Astrocyte (in vitro differentiated cells and primary cell): ENCODE results near the gene DLST. TPM values are rescaled to one million over a fixed set of nuclear protein-coding genes. Genes with fewer than 3 reads are reported as not detected.

Experiments used
- DNase-seq: peaks from one replicate; pipeline ENCODE4 v3.0.0-alpha.2; 2010; ENCODE audit warnings: low read depth
- FAIRE-seq: peaks from 2 replicates; lab custom pipeline; 2011; peaks lifted over from hg19 to GRCh38; lab: Jason Lieb, UNC
- H2AFZ ChIP-seq: 2 replicates; pipeline ENCODE4 v1.6.0; 2012; ENCODE audit warnings: low read depth, low read length, inconsistent platforms
- H3K27ac ChIP-seq: 2 replicates; pipeline ENCODE4 v1.5.1; 2011; ENCODE audit warnings: low read depth, low read length, inconsistent platforms
- H3K27me3 ChIP-seq: 2 replicates; pipeline ENCODE4 v1.6.0; 2011; ENCODE audit warnings: low read length, inconsistent platforms; ENCODE audit not compliant: insufficient read depth
- H3K36me3 ChIP-seq: 2 replicates; pipeline ENCODE4 v1.5.1; 2011; ENCODE audit warnings: low read length, inconsistent platforms; ENCODE audit not compliant: insufficient read depth
- H3K4me1 ChIP-seq: 2 replicates; pipeline ENCODE4 v1.5.1; 2011; ENCODE audit warnings: low read length, inconsistent platforms; ENCODE audit not compliant: insufficient read depth
- H3K4me2 ChIP-seq: 2 replicates; pipeline ENCODE4 v1.6.0; 2012; ENCODE audit warnings: low read length, inconsistent platforms
- H3K4me3 ChIP-seq: 2 replicates; pipeline ENCODE4 v1.5.1; 2011; ENCODE audit warnings: low read depth, mild to moderate bottlenecking, low read length, inconsistent platforms; ENCODE audit not compliant: insufficient read depth
- H3K79me2 ChIP-seq: 2 replicates; pipeline ENCODE4 v1.6.0; 2012; ENCODE audit warnings: mild to moderate bottlenecking, low read length, inconsistent platforms; ENCODE audit not compliant: insufficient read depth
- H3K9ac ChIP-seq: 2 replicates; pipeline ENCODE4 v1.6.0; 2012; ENCODE audit warnings: mild to moderate bottlenecking, low read length, inconsistent platforms
- H3K9me3 ChIP-seq: 2 replicates; pipeline ENCODE4 v1.5.1; 2012; ENCODE audit warnings: low read depth, mild to moderate bottlenecking, low read length, inconsistent platforms; ENCODE audit not compliant: insufficient read depth
- H4K20me1 ChIP-seq: 2 replicates; pipeline ENCODE4 v1.6.0; 2012; ENCODE audit warnings: low read length, inconsistent platforms; ENCODE audit not compliant: insufficient read depth
- H3K27ac Mint-ChIP-seq: one replicate; pipeline ENCODE4 v1.8.0; 2021; ENCODE audit warnings: mild to moderate bottlenecking, mixed read lengths; ENCODE audit not compliant: unreplicated experiment
- H3K27me3 Mint-ChIP-seq: one replicate; pipeline ENCODE4 v1.8.0; 2021; ENCODE audit warnings: low read depth, mixed read lengths; ENCODE audit not compliant: unreplicated experiment
- H3K36me3 Mint-ChIP-seq: one replicate; pipeline ENCODE4 v1.8.0; 2021; ENCODE audit warnings: low read depth, mixed read lengths; ENCODE audit not compliant: unreplicated experiment
- H3K4me1 Mint-ChIP-seq: one replicate; pipeline ENCODE4 v1.8.0; 2021; ENCODE audit warnings: low read depth, mixed read lengths; ENCODE audit not compliant: unreplicated experiment
- H3K4me3 Mint-ChIP-seq: one replicate; pipeline ENCODE4 v1.8.0; 2021; ENCODE audit warnings: mild to moderate bottlenecking, moderate library complexity, mixed read lengths; ENCODE audit not compliant: unreplicated experiment
- H3K9me3 Mint-ChIP-seq: one replicate; pipeline ENCODE4 v1.8.0; 2021; ENCODE audit warnings: mild to moderate bottlenecking, mixed read lengths; ENCODE audit not compliant: unreplicated experiment
- EZH2 ChIP-seq: IDR thresholded peaks from 2 replicates; pipeline ENCODE4 v1.6.1; 2012; ENCODE audit warnings: mild to moderate bottlenecking, low read length, inconsistent platforms; ENCODE audit not compliant: insufficient read depth
- total RNA-seq: library from RNA; stranded (reverse); gene quantifications from 2 replicates; pipeline ENCODE4 v1.2.1, GENCODE V29; 2021
- TF ChIP-seq, protein P1 (sequence below): IDR thresholded peaks from 2 replicates; pipeline ENCODE4 v1.5.1; 2011; ENCODE audit warnings: low read depth, mild to moderate bottlenecking, inconsistent platforms, low read length, moderate library complexity; ENCODE audit not compliant: insufficient read depth

The DLST gene
- total RNA-seq, 1 donor from 2014 or later = 90.6 TPM

DNA sequence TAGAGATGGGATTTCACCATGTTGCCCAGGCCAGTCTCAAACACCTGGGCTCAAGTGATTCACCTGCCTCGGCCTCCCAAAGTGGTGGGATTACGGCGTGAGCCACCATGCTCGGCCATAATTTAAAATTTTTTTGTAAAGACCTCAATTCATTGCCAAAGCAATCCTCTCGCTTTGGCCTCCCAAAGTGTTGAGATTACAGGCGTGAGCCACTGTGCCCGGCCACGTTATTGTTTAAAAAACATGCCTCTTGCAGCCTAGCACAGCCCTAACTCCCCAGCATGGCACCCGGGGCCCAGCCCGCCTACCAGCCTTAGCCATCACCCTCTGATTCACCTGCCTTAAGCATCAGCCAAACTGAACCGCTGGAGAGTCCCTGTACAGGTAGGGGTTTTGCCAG, 54.4 kb downstream of the DLST start:
- Histone ChIP-seq H4K20me1 (no peaks in the 10 kb centered on the region), H3K36me3 (no peaks in the 10 kb centered on the region), H3K4me1 (peaks cover 15% of the 10 kb centered on the region), H3K4me3 (no peak overlapping the region), H3K79me2 (no peaks in the 10 kb centered on the region), H3K4me2 (no peak overlapping the region), H3K27me3 (peaks cover 3% of the 10 kb centered on the region), H2AFZ (no peak overlapping the region), H3K27ac (no peak overlapping the region), H3K9me3 (no peaks in the 10 kb centered on the region), H3K9ac (no peak overlapping the region)
- Mint-ChIP-seq H3K4me1 (peaks cover 14% of the 10 kb centered on the region), H3K27ac (no peak overlapping the region), H3K36me3 (no peaks in the 10 kb centered on the region), H3K9me3 (no peaks in the 10 kb centered on the region), H3K4me3 (no peak overlapping the region), H3K27me3 (no peaks in the 10 kb centered on the region)
- FAIRE-seq (no peak), DNase-seq (no peak)
- TF ChIP-seq, protein P1, sequence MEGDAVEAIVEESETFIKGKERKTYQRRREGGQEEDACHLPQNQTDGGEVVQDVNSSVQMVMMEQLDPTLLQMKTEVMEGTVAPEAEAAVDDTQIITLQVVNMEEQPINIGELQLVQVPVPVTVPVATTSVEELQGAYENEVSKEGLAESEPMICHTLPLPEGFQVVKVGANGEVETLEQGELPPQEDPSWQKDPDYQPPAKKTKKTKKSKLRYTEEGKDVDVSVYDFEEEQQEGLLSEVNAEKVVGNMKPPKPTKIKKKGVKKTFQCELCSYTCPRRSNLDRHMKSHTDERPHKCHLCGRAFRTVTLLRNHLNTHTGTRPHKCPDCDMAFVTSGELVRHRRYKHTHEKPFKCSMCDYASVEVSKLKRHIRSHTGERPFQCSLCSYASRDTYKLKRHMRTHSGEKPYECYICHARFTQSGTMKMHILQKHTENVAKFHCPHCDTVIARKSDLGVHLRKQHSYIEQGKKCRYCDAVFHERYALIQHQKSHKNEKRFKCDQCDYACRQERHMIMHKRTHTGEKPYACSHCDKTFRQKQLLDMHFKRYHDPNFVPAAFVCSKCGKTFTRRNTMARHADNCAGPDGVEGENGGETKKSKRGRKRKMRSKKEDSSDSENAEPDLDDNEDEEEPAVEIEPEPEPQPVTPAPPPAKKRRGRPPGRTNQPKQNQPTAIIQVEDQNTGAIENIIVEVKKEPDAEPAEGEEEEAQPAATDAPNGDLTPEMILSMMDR = no peak
- no peak for TF ChIP-seq EZH2

DNA sequence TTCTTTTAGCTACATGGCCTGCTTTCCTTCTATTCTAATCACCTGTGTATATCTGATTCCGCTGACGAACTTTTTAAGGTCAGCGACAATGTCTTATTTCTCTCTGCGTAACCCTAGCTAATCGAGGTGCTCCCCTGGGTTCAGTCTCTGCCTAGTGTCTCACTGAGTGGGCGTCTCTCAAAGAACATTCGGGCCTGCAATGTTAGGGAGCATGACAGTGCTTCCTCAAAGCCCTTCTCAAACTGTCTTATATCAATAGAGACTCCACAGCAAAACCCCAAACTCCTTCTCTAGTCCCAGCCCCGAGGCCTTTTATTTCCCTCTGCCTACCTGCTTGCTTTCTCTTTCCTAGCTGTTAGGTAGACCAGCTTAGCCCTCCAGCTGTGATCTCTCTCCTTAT, 55.0 kb downstream of the DLST start:
- H3K9ac ChIP-seq = no peak overlapping the region
- no peak overlapping the region for H3K27ac Mint-ChIP-seq
- H3K4me1 Mint-ChIP-seq = peaks cover 17% of the 10 kb centered on the region
- no peak overlapping the region for H3K4me3 ChIP-seq
- H3K9me3 ChIP-seq = no peaks in the 10 kb centered on the region
- H3K4me3 Mint-ChIP-seq = no peak overlapping the region
- H3K4me1 ChIP-seq = peaks cover 19% of the 10 kb centered on the region
- no peak for FAIRE-seq
- no peaks in the 10 kb centered on the region for H3K9me3 Mint-ChIP-seq
- H3K79me2 ChIP-seq = no peaks in the 10 kb centered on the region
- DNase-seq = no peak
- no peaks in the 10 kb centered on the region for H3K36me3 Mint-ChIP-seq
- TF ChIP-seq, protein P1 = no peak
- TF ChIP-seq EZH2 = no peak
- H3K27me3 Mint-ChIP-seq = no peaks in the 10 kb centered on the region
- H4K20me1 ChIP-seq = no peaks in the 10 kb centered on the region
- no peak overlapping the region for H3K27ac ChIP-seq
- H3K27me3 ChIP-seq = peaks cover 3% of the 10 kb centered on the region
- H3K4me2 ChIP-seq = no peak overlapping the region
- no peaks in the 10 kb centered on the region for H3K36me3 ChIP-seq
- H2AFZ ChIP-seq = no peak overlapping the region

DNA sequence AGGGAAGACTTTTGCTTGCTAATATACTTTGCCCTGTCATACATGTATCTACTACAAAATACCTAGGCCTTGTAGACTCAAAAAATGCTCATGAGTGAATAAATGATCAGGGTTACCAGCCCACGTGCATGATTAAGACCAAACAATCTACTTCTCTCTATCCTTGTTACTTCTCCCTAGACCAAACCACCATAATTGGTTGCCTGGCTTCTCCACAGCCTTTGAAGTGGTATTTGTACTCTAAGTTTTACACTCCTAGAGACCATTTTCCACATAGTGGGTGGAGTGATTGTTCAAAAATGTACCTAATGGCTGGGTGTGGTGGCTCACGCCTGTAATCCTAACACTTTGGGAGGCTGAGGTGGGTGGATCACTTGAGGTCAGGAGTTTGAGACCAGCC, 55.5 kb downstream of the DLST start:
- no peaks in the 10 kb centered on the region for H3K9me3 Mint-ChIP-seq
- no peak overlapping the region for H3K4me3 Mint-ChIP-seq
- no peaks in the 10 kb centered on the region for H3K27me3 Mint-ChIP-seq
- H3K4me1 ChIP-seq = peaks cover 23% of the 10 kb centered on the region
- H3K4me2 ChIP-seq = no peak overlapping the region
- H3K36me3 ChIP-seq = no peaks in the 10 kb centered on the region
- no peak overlapping the region for H3K27ac Mint-ChIP-seq
- no peaks in the 10 kb centered on the region for H3K79me2 ChIP-seq
- no peaks in the 10 kb centered on the region for H3K36me3 Mint-ChIP-seq
- TF ChIP-seq, protein P1 = no peak
- no peak for TF ChIP-seq EZH2
- no peaks in the 10 kb centered on the region for H3K9me3 ChIP-seq
- H3K4me1 Mint-ChIP-seq = peaks cover 19% of the 10 kb centered on the region
- no peak overlapping the region for H3K9ac ChIP-seq
- no peak overlapping the region for H3K27ac ChIP-seq
- no peak overlapping the region for H2AFZ ChIP-seq
- DNase-seq (no peak), FAIRE-seq (no peak)
- no peak overlapping the region for H3K4me3 ChIP-seq
- no peaks in the 10 kb centered on the region for H4K20me1 ChIP-seq
- peaks cover 3% of the 10 kb centered on the region for H3K27me3 ChIP-seq
